Measurements from ENCODE around the gene PAOX. TPM values are rescaled to one million over a fixed set of nuclear protein-coding genes. Genes with fewer than 3 reads are reported as not detected.

The PAOX gene
- total and polyA plus RNA-seq, 2 of the 13 experiments (the other 11 are each of a cell fraction or from before 2014, with no cell fraction given), result 0.49 to 0.77 TPM

DNA sequence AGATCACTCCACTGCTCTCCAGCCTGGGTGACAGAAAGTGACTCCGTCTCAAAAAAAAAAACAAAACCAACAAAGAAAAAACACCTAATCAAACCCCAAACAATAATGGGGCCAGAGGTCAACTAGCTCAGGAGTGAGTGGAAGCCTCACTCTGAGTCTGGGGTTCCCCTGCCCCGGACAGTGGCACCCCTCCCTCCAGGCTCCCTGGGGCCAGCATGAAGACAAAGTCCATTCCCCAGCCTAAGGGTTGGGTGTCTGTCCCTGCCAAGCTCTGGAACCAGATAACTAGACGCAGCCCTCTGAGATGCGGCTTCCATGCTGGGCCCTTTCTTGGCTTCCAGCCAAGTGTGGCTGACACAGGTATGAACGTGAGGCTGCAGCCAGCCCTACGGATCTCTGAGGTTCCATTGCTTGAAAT is 19.5 kb upstream of the PAOX start (continued):
- TF ChIP-seq ZNF367 (CRISPR knock-in tag; IDR thresholded peaks at IDR 0.05; ENCODE audit: borderline replicate concordance) (no peak), PAF1 (CRISPR knock-in tag; IDR thresholded peaks at IDR 0.05) (no peak), ZNF354B (CRISPR knock-in tag; IDR thresholded peaks at IDR 0.05) (no peak), MIER3 (CRISPR knock-in tag; IDR thresholded peaks at IDR 0.05; ENCODE audit: borderline replicate concordance) (peak; percentile 62; the same call in 1 of the 2 replicates), ZNF747 (CRISPR knock-in tag; IDR thresholded peaks at IDR 0.05; ENCODE audit: borderline replicate concordance) (0 out of 2 replicates have a peak, but pooled peaks have one; percentile 37), SPEN (CRISPR knock-in tag; IDR thresholded peaks at IDR 0.05; ENCODE audit: low read depth) (peak; percentile 60; the same call in 1 of the 2 replicates), ZNF331 (CRISPR knock-in tag; IDR thresholded peaks at IDR 0.05) (peak; percentile 71; the same call in 1 of the 2 replicates), ZSCAN20 (CRISPR knock-in tag; IDR thresholded peaks at IDR 0.05; ENCODE audit: borderline replicate concordance) (no peak), ZNF746 (CRISPR knock-in tag; IDR thresholded peaks at IDR 0.05) (peak; percentile 38; the same call in 1 of the 2 replicates), HDAC1 (CRISPR knock-in tag; IDR thresholded peaks at IDR 0.05) (peak; percentile 33; the same call in 1 of the 2 replicates), ZC3H4 (CRISPR knock-in tag; IDR thresholded peaks at IDR 0.05; ENCODE audit: borderline replicate concordance) (no peak), KDM2A (CRISPR knock-in tag; IDR thresholded peaks at IDR 0.05; ENCODE audit: borderline replicate concordance, low read depth) (peak; percentile 41; the same call in 1 of the 2 replicates), CHD2 (IDR thresholded peaks at IDR 0.05; ENCODE audit: low read depth, low read length) (no peak), SOX6 (IDR thresholded peaks at IDR 0.05) (no peak), SOX6 (CRISPR knock-in tag; IDR thresholded peaks at IDR 0.05) (peak; percentile 87), FOXP1 (IDR thresholded peaks at IDR 0.05) (no peak), FOXP1 (CRISPR knock-in tag; IDR thresholded peaks at IDR 0.05) (peak; percentile 13; the same call in 1 of the 2 replicates), DPF2 (CRISPR knock-in tag; IDR thresholded peaks at IDR 0.05; ENCODE audit: borderline replicate concordance, low read depth) (no peak)
- TF ChIP-seq, protein P1, sequence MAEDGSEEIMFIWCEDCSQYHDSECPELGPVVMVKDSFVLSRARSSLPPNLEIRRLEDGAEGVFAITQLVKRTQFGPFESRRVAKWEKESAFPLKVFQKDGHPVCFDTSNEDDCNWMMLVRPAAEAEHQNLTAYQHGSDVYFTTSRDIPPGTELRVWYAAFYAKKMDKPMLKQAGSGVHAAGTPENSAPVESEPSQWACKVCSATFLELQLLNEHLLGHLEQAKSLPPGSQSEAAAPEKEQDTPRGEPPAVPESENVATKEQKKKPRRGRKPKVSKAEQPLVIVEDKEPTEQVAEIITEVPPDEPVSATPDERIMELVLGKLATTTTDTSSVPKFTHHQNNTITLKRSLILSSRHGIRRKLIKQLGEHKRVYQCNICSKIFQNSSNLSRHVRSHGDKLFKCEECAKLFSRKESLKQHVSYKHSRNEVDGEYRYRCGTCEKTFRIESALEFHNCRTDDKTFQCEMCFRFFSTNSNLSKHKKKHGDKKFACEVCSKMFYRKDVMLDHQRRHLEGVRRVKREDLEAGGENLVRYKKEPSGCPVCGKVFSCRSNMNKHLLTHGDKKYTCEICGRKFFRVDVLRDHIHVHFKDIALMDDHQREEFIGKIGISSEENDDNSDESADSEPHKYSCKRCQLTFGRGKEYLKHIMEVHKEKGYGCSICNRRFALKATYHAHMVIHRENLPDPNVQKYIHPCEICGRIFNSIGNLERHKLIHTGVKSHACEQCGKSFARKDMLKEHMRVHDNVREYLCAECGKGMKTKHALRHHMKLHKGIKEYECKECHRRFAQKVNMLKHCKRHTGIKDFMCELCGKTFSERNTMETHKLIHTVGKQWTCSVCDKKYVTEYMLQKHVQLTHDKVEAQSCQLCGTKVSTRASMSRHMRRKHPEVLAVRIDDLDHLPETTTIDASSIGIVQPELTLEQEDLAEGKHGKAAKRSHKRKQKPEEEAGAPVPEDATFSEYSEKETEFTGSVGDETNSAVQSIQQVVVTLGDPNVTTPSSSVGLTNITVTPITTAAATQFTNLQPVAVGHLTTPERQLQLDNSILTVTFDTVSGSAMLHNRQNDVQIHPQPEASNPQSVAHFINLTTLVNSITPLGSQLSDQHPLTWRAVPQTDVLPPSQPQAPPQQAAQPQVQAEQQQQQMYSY (CRISPR knock-in tag; IDR thresholded peaks at IDR 0.05), result no peak
- TF ChIP-seq, protein P2, sequence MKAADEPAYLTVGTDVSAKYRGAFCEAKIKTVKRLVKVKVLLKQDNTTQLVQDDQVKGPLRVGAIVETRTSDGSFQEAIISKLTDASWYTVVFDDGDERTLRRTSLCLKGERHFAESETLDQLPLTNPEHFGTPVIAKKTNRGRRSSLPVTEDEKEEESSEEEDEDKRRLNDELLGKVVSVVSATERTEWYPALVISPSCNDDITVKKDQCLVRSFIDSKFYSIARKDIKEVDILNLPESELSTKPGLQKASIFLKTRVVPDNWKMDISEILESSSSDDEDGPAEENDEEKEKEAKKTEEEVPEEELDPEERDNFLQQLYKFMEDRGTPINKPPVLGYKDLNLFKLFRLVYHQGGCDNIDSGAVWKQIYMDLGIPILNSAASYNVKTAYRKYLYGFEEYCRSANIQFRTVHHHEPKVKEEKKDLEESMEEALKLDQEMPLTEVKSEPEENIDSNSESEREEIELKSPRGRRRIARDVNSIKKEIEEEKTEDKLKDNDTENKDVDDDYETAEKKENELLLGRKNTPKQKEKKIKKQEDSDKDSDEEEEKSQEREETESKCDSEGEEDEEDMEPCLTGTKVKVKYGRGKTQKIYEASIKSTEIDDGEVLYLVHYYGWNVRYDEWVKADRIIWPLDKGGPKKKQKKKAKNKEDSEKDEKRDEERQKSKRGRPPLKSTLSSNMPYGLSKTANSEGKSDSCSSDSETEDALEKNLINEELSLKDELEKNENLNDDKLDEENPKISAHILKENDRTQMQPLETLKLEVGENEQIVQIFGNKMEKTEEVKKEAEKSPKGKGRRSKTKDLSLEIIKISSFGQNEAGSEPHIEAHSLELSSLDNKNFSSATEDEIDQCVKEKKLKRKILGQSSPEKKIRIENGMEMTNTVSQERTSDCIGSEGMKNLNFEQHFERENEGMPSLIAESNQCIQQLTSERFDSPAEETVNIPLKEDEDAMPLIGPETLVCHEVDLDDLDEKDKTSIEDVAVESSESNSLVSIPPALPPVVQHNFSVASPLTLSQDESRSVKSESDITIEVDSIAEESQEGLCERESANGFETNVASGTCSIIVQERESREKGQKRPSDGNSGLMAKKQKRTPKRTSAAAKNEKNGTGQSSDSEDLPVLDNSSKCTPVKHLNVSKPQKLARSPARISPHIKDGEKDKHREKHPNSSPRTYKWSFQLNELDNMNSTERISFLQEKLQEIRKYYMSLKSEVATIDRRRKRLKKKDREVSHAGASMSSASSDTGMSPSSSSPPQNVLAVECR (CRISPR knock-in tag; IDR thresholded peaks at IDR 0.05; ENCODE audit: borderline replicate concordance), result peak; percentile 77; the same call in 1 of the 2 replicates
- TF ChIP-seq, protein P3, sequence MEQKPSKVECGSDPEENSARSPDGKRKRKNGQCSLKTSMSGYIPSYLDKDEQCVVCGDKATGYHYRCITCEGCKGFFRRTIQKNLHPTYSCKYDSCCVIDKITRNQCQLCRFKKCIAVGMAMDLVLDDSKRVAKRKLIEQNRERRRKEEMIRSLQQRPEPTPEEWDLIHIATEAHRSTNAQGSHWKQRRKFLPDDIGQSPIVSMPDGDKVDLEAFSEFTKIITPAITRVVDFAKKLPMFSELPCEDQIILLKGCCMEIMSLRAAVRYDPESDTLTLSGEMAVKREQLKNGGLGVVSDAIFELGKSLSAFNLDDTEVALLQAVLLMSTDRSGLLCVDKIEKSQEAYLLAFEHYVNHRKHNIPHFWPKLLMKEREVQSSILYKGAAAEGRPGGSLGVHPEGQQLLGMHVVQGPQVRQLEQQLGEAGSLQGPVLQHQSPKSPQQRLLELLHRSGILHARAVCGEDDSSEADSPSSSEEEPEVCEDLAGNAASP (CRISPR knock-in tag; IDR thresholded peaks at IDR 0.05; ENCODE audit: borderline replicate concordance), result peak; percentile 47; the same call in 1 of the 2 replicates
- TF ChIP-seq, protein P4, sequence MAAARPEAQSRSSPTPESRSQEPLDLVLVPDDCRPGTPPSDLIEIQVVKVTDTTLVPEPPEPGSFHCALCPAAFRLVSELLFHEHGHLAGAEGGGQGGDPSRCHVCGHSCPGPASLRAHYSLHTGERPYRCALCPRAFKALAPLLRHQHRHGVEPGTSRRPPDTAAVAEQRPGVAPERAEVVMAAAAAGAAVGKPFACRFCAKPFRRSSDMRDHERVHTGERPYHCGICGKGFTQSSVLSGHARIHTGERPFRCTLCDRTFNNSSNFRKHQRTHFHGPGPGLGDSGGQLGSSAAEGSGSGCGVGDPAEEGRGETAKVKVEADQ (CRISPR knock-in tag; IDR thresholded peaks at IDR 0.05; ENCODE audit: borderline replicate concordance), result no peak

Data from HepG2 (cell line).